Epithelial cell of proximal tubule (primary cell): ENCODE measurements around the gene EEF1AKMT4. TPM values are rescaled to one million over a fixed set of nuclear protein-coding genes. Genes with fewer than 3 reads are reported as not detected.
A peak's percentile ranks its signal among the peaks of the same experiment; 100 is the strongest.

Experiments
- DNase-seq: peaks from one replicate; pipeline ENCODE4 v3.0.0-alpha.2; 2011; ENCODE audit warnings: low read depth
- H3K4me3 ChIP-seq: 2 replicates; pipeline ENCODE4 v1.5.1; 2011; ENCODE audit warnings: low read depth, mild to moderate bottlenecking, low read length
- total RNA-seq: library from RNA; depleted of rRNA; stranded (reverse); fragments of >200 nt; gene quantifications from 2 replicates; pipeline ENCODE4 v1.2.3, GENCODE V29; 2015
- TF ChIP-seq, protein P1 (sequence below): conservative IDR thresholded peaks from 2 replicates; pipeline ENCODE4 v1.5.1; 2012; ENCODE audit warnings: low read depth, mild to moderate bottlenecking, low read length

EEF1AKMT4 gene
- total RNA-seq, 1 donor from 2014 or later: 6.2 TPM

GRCh38 chr3:184275961-184276910 is 26.8 kb downstream of the EEF1AKMT4 start, which contains the start of gene ECE2:
TSS of gene ECE2 (plus strand) at chr3:184276022. CDS start at chr3:184276154, 132 bp downstream.
- DNase-seq: no peak
- TF ChIP-seq, protein P1, sequence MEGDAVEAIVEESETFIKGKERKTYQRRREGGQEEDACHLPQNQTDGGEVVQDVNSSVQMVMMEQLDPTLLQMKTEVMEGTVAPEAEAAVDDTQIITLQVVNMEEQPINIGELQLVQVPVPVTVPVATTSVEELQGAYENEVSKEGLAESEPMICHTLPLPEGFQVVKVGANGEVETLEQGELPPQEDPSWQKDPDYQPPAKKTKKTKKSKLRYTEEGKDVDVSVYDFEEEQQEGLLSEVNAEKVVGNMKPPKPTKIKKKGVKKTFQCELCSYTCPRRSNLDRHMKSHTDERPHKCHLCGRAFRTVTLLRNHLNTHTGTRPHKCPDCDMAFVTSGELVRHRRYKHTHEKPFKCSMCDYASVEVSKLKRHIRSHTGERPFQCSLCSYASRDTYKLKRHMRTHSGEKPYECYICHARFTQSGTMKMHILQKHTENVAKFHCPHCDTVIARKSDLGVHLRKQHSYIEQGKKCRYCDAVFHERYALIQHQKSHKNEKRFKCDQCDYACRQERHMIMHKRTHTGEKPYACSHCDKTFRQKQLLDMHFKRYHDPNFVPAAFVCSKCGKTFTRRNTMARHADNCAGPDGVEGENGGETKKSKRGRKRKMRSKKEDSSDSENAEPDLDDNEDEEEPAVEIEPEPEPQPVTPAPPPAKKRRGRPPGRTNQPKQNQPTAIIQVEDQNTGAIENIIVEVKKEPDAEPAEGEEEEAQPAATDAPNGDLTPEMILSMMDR: no peak
- H3K4me3 ChIP-seq: no peak within 1 kb of the TSS

- TF ChIP-seq, protein P1: no peak
- no peak for DNase-seq
- no peak overlapping the region for H3K4me3 ChIP-seq
These were observed 27.9 kb downstream of the EEF1AKMT4 start for GRCh38 chr3:184277366-184277765.

- no peak for DNase-seq
- H3K4me3 ChIP-seq: no peak overlapping the region
- TF ChIP-seq, protein P1: no peak
These were observed 33.5 kb downstream of the EEF1AKMT4 start for GRCh38 chr3:184282941-184283340.

- no peak overlapping the region for H3K4me3 ChIP-seq
- TF ChIP-seq, protein P1: no peak
- no peak for DNase-seq
These were observed 34.2 kb downstream of the EEF1AKMT4 start for GRCh38 chr3:184283681-184284080.

DNA sequence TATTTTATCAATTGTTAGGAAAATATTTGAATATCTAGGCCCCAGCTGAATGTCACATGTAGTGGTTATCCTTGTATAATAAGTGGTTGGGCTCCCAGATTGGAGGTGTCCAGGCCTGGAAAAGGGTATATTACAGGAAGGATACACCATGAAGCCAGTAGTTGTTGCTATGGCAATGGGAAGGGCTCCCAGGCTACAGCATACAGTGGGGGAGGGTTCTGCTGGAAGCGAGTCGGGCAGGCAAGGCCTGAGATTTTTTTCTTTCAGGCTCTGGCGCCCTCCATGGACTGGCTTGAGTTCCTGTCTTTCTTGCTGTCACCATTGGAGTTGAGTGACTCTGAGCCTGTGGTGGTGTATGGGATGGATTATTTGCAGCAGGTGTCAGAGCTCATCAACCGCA is 35.2 kb downstream of the EEF1AKMT4 start:
- TF ChIP-seq, protein P1: peak; percentile 70
- no peak overlapping the region for H3K4me3 ChIP-seq
- DNase-seq: peak; percentile 6

DNA sequence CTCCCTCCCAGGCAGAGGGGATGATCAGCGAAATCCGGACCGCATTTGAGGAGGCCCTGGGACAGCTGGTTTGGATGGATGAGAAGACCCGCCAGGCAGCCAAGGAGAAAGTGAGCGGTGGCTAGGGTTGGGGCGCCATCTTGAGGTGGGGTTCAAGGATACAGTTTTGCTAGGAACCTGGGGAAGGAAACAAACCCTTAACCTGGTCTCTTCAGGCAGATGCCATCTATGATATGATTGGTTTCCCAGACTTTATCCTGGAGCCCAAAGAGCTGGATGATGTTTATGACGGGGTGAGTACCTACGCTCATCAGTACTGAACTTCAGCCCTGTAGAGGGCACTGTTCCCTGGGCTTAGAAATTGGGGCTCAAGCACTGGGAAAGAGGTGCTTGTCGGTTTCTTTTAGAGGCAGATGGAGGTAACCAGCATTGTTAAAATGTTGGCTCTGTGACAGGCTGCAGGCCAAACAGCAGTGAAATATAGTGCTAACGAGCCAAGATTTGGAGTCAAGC is 40.0 kb downstream of the EEF1AKMT4 start:
- H3K4me3 ChIP-seq: no peak overlapping the region
- no peak for DNase-seq
- TF ChIP-seq, protein P1: peak; percentile 81

DNA sequence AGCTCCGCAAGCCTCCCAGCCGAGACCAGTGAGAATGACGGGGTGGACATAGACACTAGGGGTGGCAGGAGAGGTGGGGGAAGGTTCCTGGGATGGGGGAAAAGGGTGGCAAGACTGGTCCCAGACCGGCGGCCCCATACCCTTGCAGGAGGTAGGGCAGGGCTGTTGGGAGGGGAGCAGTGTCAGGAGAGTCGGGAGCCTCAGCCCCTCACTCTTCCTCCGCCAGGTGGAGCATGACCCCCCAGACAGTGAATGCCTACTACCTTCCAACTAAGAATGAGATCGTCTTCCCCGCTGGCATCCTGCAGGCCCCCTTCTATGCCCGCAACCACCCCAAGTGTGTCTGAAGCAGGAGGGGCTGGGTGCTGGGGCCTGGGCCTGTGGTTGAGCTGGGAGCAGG is 40.9 kb downstream of the EEF1AKMT4 start:
- TF ChIP-seq, protein P1: no peak
- DNase-seq: no peak
- H3K4me3 ChIP-seq: no peak overlapping the region
